Activated CD8-positive, alpha-beta memory T cell treated with anti-CD3 and anti-CD28 coated beads, Interleukin-2, amount 50 U/mL, for 4 hours (primary cell): ENCODE measurements around the gene PRR23C.
"Not testable (repeated sequence)": the region's sequence is repeated elsewhere in the genome, so short reads cannot be mapped to it uniquely, and the experiment has no call there.

ENCODE experiments used
- DNase-seq: peaks from one replicate; pipeline ENCODE4 v3.0.0-alpha.2; 2020

Gene PRR23C

GRCh38 chr3:139044366-139045210 lies at the start of gene PRR23C:
PRR23C (minus strand) TSS chr3:139044892; CDS start chr3:139044620, 272 bp downstream.
- no peak for DNase-seq

GRCh38 chr3:139093840-139094239 lies 49.1 kb upstream of the PRR23C start:
- DNase-seq = no peak

DNA sequence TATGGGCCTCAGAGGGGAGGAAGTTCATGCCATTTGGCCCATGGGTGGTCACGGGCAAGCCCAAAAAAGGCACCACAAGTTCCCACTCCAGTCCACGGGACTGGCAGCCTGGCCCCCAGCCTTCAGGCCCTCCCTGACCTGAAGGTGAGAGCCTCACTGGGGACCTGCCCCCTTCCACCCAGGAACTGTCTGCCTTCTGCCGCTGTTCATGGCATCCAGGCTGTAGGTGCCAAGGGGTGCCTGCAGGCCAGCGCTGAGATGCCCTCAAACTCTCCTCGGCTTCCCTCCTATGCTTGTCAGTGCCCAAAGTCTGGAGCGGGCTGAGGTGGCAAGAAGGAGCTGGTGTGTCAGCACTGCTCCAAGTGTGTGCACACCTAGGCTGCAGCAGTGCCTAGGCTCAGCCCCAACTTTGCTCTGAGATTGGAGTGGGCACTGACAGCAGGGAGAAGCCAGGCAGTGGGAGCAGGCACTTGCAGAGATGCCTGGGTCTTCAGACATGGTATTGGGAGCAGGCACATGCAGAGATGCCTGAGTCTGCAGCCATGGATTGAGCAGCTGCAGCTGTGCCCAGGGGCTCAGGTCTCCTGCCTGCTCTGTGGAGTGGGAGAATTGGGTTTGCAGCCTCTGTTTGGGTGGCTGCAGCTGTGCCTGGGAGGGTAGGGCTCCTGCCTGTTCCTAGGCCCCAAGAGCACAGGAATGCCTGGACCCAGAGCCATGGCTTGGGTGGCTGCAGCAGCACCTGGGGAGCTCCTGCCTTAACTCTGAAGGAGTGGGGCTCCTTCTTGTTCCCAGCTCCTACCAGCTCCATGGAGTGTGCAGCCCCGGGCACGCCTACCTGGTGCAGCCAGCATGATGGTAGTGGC lies 44.0 kb upstream of the PRR23C start:
- DNase-seq = no peak

- DNase-seq = no peak
These were observed 42.9 kb upstream of the PRR23C start for GRCh38 chr3:139087621-139088020.

DNA sequence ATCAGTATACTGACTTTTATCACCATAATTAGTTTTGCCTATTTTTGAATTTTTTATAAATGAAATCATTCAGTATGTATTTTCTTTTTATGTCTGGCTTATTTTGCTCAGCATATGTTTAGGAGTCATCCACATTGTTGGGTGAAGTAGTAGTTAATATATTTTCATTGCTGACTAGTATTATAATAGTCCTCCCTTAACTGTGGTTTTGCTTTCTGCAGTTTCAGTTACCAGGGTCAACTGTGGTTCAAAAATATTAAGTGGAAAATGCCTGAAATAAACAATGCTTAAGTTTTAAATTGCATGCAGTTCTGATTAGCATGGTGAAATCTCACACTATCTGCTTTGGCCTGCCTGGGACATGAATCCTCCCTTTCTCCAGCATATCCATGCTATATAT lies 39.5 kb upstream of the PRR23C start:
- no peak for DNase-seq

DNA sequence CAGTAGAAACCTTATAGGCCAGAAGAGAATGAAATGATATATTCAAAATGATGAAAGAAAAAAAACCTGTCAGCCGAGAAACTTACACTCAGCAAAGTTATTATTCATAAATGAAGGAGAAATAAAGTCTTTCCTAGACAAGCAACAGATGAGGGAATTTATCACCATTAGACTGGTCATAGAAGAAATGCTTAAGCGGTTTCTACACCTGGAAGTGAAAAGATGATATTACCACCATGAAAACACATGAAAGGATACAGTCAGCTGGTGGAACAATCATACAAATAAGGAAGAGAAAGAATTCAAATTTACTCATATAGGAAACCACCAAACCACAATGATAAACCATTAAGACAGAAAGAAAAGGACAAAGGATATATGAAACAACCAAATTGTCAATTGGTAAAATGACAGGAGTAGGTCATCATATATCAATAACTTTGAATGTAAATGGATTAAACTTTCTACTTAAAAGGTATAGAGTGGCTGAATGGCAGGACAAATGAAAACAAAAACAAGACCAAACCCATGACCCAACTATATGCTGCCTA lies 29.9 kb upstream of the PRR23C start:
- DNase-seq = no peak

- DNase-seq = no peak
These were observed 18.2 kb upstream of the PRR23C start for GRCh38 chr3:139062918-139063317.

GRCh38 chr3:139052802-139053600 lies 8.3 kb upstream of the PRR23C start:
- no peak for DNase-seq

DNA sequence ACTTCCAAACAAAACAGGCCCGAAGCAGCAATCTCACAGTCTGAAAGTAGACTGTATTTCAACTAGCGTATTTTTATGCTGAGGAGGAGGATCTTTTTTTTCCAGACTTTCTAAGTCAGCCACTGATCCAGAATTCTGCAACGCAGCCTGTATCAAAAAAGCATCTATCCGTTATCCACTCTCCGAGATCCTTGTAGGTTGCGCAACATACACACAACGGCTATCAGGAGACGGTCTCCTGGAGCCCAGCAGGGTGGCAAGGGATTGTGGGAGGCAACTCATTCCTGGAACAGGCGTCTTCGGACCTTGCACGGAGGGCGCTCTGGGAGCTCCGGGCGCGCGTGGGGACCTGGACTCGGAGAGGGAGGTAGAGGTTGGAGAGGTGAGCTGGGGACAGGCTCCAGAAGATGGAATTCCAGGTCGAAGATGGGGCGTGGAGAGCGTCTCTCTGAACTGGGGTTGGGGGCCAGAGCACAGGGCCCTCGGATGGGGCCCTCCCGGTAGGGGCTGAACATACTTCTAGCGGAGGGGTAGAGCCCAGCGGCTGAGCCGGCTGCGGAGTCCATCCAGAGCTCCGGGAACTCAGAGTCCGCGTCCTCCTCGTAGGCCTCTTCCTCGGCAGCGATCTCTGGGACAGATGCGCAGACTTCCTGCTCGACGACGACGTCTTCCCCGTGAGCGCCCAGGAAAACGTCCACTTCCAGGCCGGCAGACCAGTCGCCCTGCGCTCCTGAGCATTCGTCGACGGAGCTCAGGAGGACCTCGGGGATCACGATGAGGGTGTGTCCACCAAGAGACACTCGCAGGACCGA lies 932 bp downstream of the PRR23C start:
- no peak for DNase-seq

- no peak for DNase-seq
These were observed 7.2 kb downstream of the PRR23C start for GRCh38 chr3:139037478-139037877.

GRCh38 chr3:139032326-139033002 lies 12.2 kb downstream of the PRR23C start:
- DNase-seq = no peak

GRCh38 chr3:139030576-139030975 lies 14.1 kb downstream of the PRR23C start:
- DNase-seq = not testable (repeated sequence)

DNA sequence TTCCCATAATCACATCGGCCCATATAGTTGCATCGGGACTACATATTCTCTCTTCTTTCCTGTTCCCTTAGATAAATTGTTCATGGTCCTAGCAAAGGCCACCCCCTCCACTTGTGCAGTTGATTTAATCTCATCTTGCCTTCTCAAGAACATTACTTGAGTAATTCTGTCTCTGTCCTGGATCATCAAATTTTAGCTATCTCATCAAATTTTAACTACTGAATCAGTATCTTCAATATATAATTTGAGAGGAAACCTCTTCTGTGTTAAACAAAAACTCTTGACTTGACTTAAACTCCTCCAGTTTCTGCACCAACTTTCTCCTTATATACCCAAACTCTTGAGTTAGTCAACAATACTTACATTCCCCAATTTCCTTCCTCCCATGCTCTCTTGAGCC lies 19.7 kb downstream of the PRR23C start:
- DNase-seq = no peak

GRCh38 chr3:139020868-139021234 lies 23.8 kb downstream of the PRR23C start, which contains the start of gene PRR23B:
PRR23B (minus strand) TSS chr3:139020926; CDS start chr3:139020661, 265 bp downstream.
- no peak for DNase-seq

- DNase-seq = no peak
These were observed 24.4 kb downstream of the PRR23C start for GRCh38 chr3:139020036-139020867.

- DNase-seq = no peak
These were observed 28.2 kb downstream of the PRR23C start for GRCh38 chr3:139016430-139017048.

DNA sequence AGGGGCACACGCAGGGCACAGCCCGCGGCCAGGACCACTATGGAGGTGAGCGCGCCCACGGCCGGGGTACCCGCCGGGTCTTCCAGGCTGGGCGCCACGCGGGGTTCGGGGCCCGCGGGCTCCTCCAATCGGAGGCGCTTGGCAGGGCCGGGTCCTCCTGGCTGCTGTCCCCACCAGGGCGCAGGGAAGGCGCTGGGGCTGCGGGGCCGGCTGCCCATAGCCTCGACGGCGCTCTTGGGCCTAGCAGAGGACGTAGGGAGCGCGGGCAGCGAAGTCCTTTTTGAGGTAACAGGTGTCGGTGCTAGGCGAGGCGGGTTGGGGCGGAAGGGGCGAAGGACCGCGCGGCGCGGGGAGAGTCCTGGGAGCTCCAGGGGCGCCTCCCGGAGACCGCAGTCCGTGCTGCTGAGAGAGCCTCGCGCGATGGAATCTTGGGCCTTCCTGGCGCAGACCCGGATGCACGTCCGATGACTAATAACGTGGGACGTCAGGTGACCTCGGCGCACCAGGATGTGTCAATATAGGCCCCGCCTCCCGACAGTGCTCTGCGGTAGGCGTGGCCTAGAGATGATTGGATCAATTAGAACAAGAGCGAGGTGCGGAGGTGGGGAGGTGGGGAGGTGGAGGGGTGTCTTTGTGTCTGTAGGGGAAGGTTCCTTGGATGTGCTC lies 38.5 kb downstream of the PRR23C start, which contains the start of gene PRR23A:
Gene PRR23A, minus strand, starts transcription at position 218 of the 666 bp plus-strand sequence. Its CDS starts 0 bp downstream, at position 218.
- no peak for DNase-seq

GRCh38 chr3:139005356-139005993 lies 39.2 kb downstream of the PRR23C start:
- DNase-seq = no peak
